Stimulated activated CD8-positive, alpha-beta memory T cell treated with anti-CD3 and anti-CD28 coated beads, Interleukin-7, amount 100 ng/mL, for 24 hours (primary cell): ENCODE data around the gene RPS19.

Experiments used
- DNase-seq: peaks from one replicate; pipeline ENCODE4 v3.0.0-alpha.2; 2020; ENCODE audit warnings: low read depth

The RPS19 gene

DNA sequence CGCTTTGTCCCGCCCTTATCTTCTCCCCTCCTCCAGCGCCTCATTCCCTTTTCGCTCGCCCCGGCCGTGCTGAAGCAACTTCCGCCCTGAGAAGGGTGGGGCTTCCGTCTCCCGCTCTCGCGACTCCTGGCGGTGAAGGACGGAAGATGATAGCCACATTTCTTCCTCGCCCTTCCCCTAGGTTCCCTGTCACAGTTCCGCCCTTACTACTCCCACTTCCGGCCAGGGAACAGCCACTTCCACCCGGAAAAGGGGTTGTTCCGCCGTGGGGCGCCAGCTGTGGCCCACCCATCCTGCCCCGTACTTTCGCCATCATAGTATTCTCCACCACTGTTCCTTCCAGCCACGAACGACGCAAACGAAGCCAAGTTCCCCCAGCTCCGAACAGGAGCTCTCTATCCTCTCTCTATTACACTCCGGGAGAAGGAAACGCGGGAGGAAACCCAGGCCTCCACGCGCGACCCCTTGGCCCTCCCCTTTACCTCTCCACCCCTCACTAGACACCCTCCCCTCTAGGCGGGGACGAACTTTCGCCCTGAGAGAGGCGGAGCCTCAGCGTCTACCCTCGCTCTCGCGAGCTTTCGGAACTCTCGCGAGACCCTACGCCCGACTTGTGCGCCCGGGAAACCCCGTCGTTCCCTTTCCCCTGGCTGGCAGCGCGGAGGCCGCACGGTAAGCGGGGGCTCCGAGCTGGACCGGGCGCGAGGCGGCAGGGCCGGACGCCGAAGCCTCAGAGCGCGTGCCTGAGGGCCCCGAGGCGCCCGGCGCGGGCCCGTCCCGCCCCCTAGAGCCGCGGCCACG, at the start of gene RPS19:
Gene RPS19, plus strand, starts transcription at position 638 of the 801 bp plus-strand sequence. CDS start 520 bp downstream, outside the sequence.
- DNase-seq = peak; percentile 97

DNA sequence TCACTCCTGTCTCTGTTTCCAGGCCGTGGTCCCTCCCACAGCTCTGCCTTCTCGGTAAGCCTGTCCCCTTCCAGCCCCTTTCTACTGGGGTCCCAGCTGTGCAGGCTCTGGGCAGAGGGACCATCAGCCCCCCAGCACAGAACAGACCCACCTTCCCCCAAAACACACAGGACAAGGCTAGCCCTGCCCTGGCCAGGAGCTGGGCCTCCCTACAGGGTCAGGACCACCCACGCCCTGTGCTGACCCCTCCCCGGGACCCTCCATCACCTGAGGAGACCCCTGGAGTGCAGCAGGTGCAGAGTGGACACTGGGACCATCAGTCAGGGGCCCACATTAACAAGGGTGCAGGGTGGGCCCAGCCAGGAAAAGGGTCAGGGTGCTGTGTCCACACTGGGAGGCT, 49.8 kb upstream of the RPS19 start:
- DNase-seq = no peak

DNA sequence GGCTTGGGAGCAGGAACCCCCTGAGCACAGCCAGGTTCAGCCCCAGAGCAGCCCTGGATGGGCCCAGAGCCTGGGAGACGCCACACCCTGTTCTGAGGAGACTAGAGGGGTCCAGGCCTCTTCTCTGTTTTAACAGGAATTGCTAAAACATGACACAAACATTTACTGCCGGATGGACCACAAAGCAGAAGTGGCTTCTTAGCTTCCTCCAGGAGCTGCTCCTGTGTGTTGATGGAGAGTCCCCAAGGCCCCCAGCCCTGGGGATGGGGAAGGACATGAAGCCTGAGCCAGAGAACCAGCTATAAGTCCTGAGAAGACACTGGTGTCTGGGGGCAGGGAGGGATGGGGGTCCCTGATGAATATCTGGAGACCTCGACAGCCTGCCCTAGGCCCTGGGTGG, 49.0 kb upstream of the RPS19 start:
- no peak for DNase-seq

DNA sequence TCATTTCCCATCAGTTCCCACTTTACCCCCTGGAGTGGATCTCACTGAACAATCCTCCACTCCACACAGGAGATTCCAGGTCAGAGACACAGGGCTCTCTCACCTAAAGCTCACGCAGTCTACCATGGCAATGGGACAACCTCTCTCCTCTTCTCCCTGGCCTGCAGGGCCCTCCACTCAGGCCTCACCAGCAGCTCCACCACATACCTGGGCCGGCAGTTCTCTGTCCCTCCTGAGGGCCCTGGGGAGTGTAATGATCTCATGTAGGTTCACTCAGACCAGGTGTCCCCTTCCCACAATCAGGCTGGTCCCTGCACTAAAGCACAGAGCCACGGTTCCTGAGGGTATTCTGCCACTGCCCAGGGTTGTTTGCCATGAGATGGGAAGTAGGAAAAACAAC, 48.1 kb upstream of the RPS19 start:
- DNase-seq = no peak

DNA sequence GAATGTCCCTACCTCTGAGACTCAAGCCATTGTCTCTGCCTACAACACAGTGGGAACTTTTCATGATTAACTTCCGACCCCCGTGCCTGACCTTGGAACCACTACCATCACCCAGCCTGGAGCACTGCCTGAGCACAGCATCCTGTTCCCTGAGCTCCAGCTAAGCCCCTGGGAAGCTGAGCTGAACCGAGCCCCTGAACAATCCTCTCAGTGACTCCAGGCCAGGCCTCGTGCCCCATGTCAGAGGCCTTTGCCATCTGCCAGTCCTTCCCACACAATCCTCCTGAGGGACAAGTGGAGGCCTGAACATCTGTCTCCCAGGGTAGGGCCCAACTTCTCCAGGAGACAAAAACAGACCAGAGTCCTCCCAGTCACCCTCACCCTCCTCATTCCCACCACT, 46.1 kb upstream of the RPS19 start:
- no peak for DNase-seq

DNA sequence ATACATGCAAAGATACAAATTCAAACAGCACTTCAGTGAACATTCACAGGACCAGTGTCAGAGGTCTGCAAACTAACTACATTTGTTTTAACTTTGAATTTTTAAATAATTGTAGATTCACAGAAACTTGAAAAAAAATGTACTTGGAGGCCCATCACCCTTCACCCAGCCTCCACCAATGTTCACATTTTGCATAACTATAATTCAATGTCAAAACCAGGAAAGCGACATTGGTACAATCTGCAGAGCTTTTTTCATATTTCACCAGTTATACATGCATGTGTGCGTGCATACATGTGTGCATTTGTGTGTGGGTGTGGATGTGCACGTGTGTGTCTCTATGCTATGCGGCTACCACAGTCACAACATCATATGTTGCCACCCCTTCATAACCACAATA, 44.8 kb upstream of the RPS19 start:
- DNase-seq = no peak

DNA sequence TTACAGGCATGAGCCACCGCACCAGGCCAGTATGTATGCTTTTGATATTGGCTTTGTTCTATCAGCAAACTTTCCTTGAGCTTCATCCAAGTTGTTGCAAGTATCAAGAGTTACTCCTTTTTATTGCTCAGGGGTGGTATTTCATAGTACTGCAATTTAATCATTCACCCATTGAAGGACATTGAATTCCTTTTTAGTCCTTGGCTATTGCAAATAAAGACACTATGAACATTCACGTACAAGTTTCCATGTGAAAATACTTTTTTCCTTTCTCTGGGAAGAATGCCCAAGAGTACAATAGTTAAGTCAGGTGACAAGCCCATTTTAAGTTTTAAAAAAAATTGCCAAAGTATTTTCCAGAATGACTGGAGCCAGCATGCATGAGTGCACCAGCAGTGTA, 43.3 kb upstream of the RPS19 start:
- no peak for DNase-seq

DNA sequence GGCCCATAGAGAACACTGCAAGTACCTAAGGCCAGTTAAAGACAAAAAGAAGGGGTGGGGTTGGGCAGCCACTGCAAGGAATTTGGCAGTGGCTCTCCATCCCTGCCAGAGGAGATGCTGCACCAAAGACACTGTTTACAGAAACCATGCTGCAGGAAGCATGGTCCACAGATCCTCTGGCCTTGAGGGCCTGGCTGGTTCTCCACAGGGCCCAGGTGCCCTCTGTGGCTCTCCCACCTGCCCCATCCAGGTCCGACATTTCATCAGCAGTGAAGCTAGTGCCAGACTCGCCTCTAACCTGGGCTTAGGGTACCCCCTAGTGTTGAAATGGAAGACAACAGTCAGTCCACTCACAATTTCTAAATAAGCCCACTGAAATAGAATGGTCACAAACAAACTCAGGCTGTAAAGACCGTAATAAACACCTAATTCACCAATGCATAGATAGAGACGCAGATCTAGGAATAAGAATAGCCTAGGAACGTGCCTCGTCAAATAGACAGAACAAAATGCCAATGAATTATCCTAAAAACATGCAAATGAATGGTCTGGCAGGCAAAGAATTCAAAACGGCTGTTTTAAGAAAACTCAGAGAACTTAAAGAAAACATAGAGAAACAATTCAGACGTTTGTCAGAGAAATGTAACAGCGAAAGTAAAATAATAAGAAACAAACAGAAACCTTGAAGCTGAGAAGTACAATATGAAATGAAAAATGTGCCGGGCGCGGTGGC, 38.9 kb upstream of the RPS19 start:
- no peak for DNase-seq

DNA sequence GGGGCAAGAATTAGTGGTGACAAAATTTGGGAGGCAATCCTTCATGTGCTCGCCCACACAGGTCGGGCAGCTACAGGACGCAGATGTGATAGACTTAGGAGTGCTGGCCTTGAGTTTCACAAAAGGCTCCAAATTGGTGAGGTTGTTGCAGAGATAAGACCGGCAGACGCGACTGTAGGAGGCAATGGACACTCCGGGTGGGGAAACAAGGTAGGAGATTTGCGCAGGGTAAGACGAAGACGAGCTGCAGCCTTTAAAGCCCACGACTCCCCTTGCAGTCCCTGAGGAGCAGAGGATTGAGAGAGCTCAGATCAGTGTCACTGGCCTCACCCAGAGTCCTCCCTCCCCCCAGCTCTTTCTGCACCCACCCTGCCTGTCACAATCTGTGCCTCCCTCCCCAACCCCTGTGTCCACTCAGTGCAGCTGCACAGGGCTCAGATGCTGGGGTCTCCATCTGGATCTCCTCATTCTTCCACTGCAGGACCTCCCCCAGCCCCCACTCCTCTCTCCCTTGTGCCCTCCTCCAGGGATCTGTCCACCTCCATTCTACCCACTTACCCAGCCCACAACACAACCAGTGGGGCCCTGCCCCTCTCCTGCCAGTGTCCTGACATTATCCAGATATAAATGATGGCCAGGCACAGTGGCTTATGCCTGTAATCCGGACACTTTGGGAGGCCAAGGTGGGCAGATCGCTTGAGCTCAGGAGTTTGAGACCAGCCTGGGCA, 21.9 kb upstream of the RPS19 start:
- no peak for DNase-seq

DNA sequence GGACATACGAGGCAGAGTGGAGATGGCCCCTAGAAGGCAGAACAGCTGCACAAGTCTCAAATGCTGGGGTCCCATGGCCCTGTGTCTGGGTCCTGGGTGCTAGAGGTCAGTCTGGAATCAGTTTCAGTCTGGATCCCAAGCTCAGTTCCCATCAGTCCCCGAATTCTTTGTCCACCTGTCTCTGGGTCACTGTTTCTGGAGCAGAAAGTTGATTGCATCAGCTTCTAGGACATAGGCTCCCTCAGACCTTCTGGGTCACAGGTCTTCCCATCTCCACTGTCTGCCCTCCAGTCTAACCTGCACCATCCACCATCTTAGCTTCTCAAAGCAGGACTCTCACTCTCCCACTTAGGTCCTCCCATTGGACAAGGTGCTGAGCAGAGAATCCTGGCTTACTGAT, 20.8 kb upstream of the RPS19 start:
- no peak for DNase-seq

DNA sequence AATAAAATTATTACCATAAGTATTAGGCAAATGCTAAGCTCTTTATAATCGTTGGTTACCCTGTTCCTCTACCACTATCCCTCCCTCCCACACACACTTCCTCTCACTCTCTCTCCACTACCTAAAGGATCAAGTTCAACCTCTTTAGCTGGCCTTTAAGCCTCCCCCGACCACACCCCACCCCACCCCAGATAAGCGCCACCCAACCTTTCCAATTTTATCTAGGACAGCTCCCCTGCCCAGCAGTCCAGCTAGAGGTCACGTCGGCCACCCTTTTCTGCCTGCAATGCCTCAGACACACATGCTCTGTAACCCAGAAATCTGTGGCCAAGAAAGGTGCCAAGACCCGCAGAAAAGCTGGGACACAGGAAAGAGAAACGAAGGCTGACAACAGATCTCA, 16.7 kb upstream of the RPS19 start:
- DNase-seq = no peak

DNA sequence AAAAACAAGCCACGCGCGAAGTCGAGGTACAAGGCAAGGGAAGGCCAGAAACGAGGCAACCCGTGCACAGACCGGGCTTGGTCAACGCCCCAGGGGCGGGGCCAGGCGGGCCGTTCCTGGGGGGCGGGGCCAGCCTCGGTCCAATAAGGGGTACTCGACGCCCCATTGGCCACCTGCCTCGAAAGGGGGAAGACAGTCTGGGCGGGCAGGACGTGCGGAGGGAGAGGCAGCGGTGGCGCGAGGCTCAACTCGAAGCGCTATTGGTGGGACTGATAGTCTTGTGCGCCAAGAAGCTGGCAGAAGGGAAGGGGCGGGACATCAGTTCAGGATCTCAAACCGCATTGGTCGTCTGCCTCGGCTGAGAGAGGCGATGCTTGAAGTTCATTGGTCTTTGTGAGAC, 15.5 kb upstream of the RPS19 start, which contains the start of gene LYPD4:
Gene LYPD4, minus strand, starts transcription at position 83 of the 400 bp plus-strand sequence. CDS start 5,398 bp downstream, outside the sequence.
- no peak for DNase-seq

DNA sequence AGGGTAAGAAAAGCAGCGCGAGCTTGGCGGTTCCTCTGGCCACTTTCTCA, 15.2 kb upstream of the RPS19 start, which contains the start of gene DMRTC2:
Gene DMRTC2, plus strand, starts transcription at position 42 of the 50 bp plus-strand sequence. CDS start 2,387 bp downstream, outside the sequence.
- no peak for DNase-seq

DNA sequence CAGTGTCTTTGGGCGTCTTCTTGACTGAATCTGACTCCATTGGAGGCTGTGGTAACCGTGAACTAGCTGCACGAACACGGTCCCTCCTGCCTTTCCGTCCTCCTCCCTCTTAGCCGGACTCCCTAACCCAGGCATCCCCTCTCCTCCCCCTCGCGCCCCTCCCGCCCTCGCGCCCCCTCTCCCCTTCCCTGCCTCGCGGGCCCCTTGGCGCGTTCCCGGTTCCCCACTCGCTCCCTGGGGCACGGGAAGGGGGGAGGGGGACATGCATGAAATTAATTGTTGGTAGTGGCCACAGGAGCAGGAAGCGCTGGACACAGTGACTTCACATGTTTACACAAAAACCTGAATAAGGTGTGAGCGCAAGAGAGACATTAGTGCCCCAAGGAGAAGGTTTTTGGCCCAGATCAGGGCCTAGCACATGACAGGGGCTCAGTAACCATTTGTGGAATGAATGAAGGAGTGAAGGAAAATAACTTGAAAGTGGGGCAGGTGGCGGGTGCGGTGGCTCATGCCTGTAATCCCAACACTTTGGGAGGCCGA, 14.9 kb upstream of the RPS19 start:
- no peak for DNase-seq

DNA sequence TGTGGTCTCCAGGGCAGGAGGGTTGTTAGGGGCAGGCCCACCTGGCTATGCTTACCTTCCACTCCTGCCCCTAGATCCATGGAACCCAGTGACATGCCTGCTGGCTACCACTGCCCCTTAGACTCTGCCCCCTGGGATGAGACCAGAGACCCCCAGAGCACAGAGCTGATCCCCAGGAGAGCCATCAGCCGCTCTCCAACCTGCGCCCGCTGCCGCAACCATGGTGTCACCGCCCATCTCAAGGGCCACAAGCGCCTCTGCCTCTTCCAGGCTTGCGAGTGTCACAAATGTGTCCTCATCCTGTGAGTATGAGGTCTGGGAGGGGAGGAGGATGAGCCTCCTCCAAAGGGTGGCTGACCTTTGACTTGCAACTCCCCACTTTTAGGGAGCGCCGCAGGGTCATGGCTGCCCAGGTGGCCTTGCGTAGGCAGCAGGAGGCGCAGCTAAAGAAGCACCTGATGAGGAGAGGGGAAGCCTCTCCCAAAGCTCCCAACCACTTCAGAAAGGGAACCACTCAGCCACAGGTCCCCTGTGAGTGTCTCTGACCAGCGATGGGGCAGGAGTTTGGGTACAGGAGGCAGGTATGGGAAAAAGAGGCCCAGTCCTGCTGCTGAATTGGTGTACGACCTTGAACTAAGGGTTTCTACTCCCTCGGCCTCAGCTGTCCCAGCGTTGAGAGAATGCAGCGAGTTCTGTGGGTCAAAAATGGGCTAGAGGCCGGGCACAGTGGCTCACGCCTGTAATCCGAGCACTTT, 12.5 kb upstream of the RPS19 start:
- no peak for DNase-seq

DNA sequence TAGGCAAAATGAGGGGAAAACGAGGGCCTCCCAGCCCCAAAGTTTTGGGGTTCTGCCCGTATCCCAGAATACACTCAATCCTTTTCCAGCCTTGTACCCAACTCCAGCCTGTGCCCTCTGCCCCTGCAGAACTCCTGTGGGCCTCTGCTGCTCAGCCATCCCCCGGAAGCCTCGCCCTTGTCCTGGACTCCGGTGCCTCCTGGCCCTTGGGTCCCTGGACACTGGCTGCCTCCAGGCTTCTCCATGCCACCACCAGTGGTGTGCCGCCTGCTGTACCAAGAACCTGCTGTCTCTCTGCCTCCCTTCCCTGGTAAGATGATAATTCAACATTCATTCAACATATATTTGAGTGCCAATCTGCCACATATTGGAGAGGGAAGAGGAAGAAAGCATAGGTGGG, 11.4 kb upstream of the RPS19 start:
- DNase-seq = no peak

DNA sequence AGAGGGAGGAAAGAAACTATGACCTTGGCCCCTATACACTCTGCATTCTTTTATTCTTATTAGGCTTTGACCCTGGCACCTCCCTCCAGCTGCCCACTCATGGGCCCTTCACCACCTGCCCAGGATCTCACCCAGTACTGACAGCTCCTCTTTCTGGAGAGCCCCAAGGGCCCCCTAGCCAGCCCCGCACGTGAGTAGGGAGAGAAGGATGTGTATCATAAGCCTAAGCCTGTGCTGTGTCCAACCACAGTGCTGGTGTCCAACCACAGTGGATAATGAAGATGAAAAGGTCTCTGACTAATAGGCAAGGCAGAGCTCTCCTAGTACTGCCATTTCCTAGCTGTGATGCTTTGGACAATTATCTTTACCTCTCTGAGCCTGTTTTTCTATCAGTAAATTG, 11.0 kb upstream of the RPS19 start:
- DNase-seq = no peak

DNA sequence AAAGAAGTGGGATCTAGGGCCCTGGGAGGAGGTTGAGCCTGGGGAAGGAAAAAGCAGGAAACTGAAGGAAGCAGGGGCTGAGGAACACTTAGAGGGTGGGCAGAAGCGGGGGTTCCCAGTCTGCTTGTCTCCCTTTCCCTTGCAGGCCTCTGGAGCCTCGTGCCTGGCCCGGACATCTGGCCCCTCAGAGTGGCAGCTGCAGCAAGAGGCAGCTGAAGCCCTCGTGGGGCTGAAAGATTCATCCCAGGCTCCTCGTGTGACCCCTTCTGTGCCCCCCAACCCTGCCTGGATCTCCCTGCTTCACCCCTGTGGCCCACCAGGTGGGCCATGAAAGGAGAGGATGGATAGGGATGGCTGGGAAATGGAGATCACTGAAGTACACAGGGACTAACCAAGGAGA, 9.7 kb upstream of the RPS19 start:
- DNase-seq = no peak

DNA sequence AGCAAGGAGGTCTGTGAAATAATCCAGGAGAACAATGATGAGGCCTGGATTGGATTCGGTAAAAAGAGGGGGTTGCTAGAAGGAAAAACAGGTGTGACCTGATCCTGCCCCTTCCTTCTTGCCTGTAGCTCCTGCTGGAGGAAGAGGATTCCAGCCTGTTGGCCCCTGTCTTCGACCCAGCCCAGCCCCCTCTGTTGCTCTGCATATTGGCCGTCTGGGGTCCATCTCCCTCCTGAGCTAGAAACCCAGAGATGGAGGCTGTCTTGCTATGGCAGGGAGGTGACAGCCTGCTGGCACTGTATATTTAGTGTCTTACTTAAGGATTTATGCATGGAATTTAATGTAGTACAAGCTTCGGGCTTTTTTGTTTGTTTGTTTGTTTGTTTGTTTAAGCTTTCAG, 8.6 kb upstream of the RPS19 start:
- DNase-seq = no peak

DNA sequence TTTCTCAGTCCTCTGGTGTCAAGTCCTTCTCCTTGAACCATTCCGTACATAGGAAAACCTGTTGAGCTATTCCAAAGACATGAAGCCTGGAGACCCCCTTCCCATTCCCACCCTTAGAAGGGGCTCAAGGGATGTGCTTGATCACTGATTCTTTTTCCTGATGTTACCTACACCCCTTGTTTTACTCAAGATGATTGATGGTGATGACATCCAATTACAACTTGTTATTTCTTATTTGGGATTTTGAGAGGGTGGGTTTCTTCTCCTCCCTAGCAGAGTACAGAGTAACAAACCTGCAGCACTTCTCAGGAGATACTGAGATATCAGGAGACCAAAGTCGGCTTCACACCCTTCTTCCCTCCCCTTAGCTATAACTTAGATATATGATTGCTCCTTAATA, 6.7 kb upstream of the RPS19 start:
- no peak for DNase-seq

DNA sequence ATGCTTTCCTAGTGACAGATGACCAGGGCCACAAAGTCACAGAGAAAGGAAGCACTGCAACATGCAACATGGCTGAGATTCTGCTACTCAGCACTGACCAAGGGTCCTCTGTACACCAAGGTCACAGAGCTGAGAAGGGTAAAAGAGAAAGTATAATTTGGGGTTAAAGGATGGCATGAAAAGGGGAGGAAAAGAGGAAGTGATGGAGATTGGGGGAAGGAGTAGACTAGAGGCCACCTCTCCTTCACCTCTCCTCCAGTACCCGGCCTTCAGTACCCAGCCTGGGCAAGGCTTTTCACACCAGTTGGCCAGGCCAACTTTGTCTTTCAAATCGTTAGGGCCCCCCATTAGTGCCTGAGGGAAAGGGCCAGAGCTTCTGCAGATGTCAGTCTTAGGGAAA, 6.3 kb upstream of the RPS19 start:
- no peak for DNase-seq

DNA sequence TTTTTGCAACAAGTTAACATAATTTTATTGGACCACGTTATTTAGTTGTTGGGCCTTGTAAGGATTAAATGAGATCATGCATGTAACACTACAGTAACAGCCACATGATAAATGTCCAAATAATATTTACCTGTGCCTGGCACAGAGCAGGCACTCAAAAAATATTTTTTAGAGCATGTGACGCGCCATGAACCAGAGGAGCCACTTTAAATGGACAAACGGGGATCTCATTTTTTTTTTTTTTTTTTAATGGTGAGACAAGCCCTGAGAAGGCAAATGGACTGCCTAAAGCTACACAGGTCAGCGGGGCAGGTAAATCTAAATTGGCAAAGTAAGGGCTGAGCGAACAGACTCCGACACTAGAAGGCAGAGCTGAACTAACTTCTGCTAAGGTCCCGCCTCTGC, 840 bp upstream of the RPS19 start:
- no peak for DNase-seq
